WTC11 (cell line): ENCODE results near the gene OTOA.

ENCODE experiments used
- ELF4 ChIP-seq: sonication (generic); formaldehyde crosslinking; IDR thresholded peaks from 2 replicates; pipeline ENCODE4 v1.8.1; 2022; ENCODE audit warnings: low read depth, mild to moderate bottlenecking, moderate library complexity, missing genetic modification reagents
- FOXJ3 ChIP-seq: sonication (generic); formaldehyde crosslinking; IDR thresholded peaks from 2 replicates; pipeline ENCODE4 v1.9.0; 2021; ENCODE audit warnings: missing genetic modification reagents, mild to moderate bottlenecking, borderline replicate concordance
- ZNF121 ChIP-seq: sonication (generic); formaldehyde crosslinking; IDR thresholded peaks from 2 replicates; pipeline ENCODE4 v1.8.0; 2023; ENCODE audit warnings: missing genetic modification reagents
- TF ChIP-seq, protein P1 (sequence below): sonication (generic); formaldehyde crosslinking; IDR thresholded peaks from 2 replicates; pipeline ENCODE4 v1.8.0; 2022; ENCODE audit warnings: mild to moderate bottlenecking, missing genetic modification reagents
- TF ChIP-seq, protein P2 (sequence below): fragments of 200-600 bp; IDR thresholded peaks from 2 replicates; pipeline ENCODE4 v1.8.0; 2022; ENCODE audit warnings: antibody characterized with exemption
- TF ChIP-seq, protein P3 (sequence below): sonication (generic); formaldehyde crosslinking; IDR thresholded peaks from 2 replicates; pipeline ENCODE4 v1.8.0; 2023; ENCODE audit warnings: mild to moderate bottlenecking, missing genetic modification reagents
- TF ChIP-seq, protein P4 (sequence below): sonication (generic); formaldehyde crosslinking; IDR thresholded peaks from 2 replicates; pipeline ENCODE4 v1.8.1; 2023; ENCODE audit warnings: mild to moderate bottlenecking, missing genetic modification reagents, moderate library complexity
- TF ChIP-seq, protein P5 (sequence below): sonication (generic); formaldehyde crosslinking; IDR thresholded peaks from 2 replicates; pipeline ENCODE4 v1.8.0; 2023; ENCODE audit warnings: missing genetic modification reagents

DNA sequence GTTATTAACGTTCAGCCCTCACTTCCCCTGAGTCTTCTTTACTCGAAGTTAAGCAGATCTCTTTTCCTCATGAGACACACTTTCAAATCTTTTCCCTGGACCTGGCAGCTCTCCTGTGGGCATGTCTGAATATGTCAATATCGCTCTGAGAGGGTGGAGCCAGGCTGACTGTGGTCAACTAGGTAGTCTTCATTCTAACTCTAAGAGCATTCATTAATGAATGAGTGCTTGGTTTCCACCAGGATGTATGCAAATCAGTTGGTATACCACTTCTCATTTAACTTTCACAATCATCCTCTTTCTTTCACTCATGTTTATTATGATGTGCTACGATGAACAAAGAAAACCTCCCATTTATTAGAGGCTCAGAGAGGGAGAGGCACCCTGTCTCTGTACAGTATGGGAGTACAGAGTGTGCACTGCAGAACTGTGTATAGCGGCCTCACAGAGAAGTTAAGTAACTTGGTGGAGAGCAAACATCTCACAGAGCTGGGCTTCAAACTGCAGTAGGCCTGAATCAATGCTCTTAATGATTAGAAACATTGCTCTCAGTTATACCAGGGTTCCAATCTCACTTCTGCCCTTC is 39.9 kb downstream of the OTOA start:
- TF ChIP-seq, protein P1, sequence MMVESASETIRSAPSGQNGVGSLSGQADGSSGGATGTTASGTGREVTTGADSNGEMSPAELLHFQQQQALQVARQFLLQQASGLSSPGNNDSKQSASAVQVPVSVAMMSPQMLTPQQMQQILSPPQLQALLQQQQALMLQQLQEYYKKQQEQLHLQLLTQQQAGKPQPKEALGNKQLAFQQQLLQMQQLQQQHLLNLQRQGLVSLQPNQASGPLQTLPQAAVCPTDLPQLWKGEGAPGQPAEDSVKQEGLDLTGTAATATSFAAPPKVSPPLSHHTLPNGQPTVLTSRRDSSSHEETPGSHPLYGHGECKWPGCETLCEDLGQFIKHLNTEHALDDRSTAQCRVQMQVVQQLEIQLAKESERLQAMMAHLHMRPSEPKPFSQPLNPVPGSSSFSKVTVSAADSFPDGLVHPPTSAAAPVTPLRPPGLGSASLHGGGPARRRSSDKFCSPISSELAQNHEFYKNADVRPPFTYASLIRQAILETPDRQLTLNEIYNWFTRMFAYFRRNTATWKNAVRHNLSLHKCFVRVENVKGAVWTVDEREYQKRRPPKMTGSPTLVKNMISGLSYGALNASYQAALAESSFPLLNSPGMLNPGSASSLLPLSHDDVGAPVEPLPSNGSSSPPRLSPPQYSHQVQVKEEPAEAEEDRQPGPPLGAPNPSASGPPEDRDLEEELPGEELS (CRISPR knock-in tag), result no peak
- TF ChIP-seq, protein P2, sequence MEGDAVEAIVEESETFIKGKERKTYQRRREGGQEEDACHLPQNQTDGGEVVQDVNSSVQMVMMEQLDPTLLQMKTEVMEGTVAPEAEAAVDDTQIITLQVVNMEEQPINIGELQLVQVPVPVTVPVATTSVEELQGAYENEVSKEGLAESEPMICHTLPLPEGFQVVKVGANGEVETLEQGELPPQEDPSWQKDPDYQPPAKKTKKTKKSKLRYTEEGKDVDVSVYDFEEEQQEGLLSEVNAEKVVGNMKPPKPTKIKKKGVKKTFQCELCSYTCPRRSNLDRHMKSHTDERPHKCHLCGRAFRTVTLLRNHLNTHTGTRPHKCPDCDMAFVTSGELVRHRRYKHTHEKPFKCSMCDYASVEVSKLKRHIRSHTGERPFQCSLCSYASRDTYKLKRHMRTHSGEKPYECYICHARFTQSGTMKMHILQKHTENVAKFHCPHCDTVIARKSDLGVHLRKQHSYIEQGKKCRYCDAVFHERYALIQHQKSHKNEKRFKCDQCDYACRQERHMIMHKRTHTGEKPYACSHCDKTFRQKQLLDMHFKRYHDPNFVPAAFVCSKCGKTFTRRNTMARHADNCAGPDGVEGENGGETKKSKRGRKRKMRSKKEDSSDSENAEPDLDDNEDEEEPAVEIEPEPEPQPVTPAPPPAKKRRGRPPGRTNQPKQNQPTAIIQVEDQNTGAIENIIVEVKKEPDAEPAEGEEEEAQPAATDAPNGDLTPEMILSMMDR, result no peak
- no peak for TF ChIP-seq ZNF121 (CRISPR knock-in tag)
- TF ChIP-seq, protein P3, sequence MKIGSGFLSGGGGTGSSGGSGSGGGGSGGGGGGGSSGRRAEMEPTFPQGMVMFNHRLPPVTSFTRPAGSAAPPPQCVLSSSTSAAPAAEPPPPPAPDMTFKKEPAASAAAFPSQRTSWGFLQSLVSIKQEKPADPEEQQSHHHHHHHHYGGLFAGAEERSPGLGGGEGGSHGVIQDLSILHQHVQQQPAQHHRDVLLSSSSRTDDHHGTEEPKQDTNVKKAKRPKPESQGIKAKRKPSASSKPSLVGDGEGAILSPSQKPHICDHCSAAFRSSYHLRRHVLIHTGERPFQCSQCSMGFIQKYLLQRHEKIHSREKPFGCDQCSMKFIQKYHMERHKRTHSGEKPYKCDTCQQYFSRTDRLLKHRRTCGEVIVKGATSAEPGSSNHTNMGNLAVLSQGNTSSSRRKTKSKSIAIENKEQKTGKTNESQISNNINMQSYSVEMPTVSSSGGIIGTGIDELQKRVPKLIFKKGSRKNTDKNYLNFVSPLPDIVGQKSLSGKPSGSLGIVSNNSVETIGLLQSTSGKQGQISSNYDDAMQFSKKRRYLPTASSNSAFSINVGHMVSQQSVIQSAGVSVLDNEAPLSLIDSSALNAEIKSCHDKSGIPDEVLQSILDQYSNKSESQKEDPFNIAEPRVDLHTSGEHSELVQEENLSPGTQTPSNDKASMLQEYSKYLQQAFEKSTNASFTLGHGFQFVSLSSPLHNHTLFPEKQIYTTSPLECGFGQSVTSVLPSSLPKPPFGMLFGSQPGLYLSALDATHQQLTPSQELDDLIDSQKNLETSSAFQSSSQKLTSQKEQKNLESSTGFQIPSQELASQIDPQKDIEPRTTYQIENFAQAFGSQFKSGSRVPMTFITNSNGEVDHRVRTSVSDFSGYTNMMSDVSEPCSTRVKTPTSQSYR (CRISPR knock-in tag), result no peak
- TF ChIP-seq, protein P4, sequence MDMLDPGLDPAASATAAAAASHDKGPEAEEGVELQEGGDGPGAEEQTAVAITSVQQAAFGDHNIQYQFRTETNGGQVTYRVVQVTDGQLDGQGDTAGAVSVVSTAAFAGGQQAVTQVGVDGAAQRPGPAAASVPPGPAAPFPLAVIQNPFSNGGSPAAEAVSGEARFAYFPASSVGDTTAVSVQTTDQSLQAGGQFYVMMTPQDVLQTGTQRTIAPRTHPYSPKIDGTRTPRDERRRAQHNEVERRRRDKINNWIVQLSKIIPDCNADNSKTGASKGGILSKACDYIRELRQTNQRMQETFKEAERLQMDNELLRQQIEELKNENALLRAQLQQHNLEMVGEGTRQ (CRISPR knock-in tag), result no peak
- TF ChIP-seq FOXJ3 (CRISPR knock-in tag), result no peak
- TF ChIP-seq, protein P5, sequence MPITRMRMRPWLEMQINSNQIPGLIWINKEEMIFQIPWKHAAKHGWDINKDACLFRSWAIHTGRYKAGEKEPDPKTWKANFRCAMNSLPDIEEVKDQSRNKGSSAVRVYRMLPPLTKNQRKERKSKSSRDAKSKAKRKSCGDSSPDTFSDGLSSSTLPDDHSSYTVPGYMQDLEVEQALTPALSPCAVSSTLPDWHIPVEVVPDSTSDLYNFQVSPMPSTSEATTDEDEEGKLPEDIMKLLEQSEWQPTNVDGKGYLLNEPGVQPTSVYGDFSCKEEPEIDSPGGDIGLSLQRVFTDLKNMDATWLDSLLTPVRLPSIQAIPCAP (CRISPR knock-in tag), result no peak
- TF ChIP-seq ELF4 (CRISPR knock-in tag), result no peak
